ENCODE results near the gene ZNF329. TPM values are rescaled to one million over a fixed set of nuclear protein-coding genes. Genes with fewer than 3 reads are reported as not detected.

ZNF329 gene
- total and polyA plus RNA-seq, 2 of the 13 experiments (the other 11 are each of a cell fraction or from before 2014, with no cell fraction given) = 3.8 to 9.6 TPM

- TF ChIP-seq HNF1A (IDR thresholded peaks at IDR 0.05; ENCODE audit: low read depth) (no peak), HNF1A (CRISPR knock-in tag; IDR thresholded peaks at IDR 0.05; ENCODE audit: borderline replicate concordance) (no peak)
Observed at GRCh38 chr19:58166268-58166667, 15.7 kb upstream of the ZNF329 start (continued).

DNA sequence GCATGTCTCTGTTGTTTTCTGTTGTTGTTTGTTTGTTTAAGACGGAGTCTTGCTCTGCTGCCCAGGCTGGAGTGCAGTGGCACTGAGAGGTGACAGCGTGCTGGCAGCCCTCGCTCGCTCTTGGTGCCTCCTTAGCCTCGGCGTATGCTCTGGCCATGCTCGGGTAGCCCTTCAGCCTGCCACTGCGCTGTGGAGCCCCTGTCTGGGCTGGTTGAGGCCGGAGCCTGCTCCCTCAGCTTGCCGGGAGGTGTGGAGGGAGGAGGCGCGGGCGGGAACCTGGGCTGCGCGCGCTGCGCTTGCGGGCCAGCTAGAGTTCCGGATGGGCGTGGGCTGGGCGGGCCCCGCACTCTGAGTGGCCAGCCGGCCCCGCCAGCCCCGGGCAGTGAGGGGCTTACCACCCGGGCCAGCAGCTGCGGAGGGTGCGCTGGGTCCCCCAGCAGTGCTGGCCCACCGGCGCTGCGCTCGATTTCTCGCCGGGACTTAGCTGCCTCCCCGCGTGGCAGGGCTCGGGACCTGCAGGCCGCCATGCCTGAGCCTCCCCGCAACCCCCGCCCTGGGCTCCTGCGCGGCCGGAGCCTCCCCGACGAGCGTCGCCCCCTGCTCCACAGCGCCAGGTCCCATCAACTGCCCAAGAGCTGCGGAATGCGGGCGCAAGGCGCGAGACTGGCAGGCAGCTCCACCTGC is 6.6 kb upstream of the ZNF329 start:
- intact Hi-C loops (cut with micrococcal nuclease; ENCODE audit: unreplicated experiment) = loop anchor here (10.0 kb wide), 1 partner anchor 332 kb away; no protein-coding TSS in a partner anchor
- no peak overlapping the region for H3K4me2 ChIP-seq (ENCODE audit: low read depth, low read length)
- ChIA-PET CTCF (ENCODE audit: low intra/inter-chr PET ratio, low total read pairs) (no interaction called here), POLR2A (interaction anchor here (1.8 kb wide), 1 partner anchor 241 kb away, joined by 3 read pairs; the partner anchor contains the start of gene ZNF417)
- no TSS peak for BruUV-seq (replicated peaks)
- peaks cover 40% of the 10 kb centered on the region for H3K9me3 ChIP-seq (ENCODE audit: low read length)
- H3K36me3 ChIP-seq (replicated peaks in 1 of 2; ENCODE audit: control insufficient read depth in 1 of 2, insufficient read depth in 2 of 2, low read length in 2 of 2) = no peaks in the 10 kb centered on the region
- in situ Hi-C loops (cut with HindIII; ENCODE audit: extremely low pct_ligation_motif_present, low pct_unique_long_range_greater_than_20kb) = loop anchor here (10.0 kb wide), 3 partner anchors 242 to 582 kb away; partner anchors contain the start of genes ZNF416, ZNF417 and ZNF776
- H3K9ac ChIP-seq (ENCODE audit: insufficient read depth, low read depth, low read length) = no peak overlapping the region
- H2AFZ ChIP-seq (ENCODE audit: low read length) = no peak overlapping the region
- no peak overlapping the region for H3K4me3 ChIP-seq (replicated peaks in 1 of 3; ENCODE audit: insufficient read depth in 1 of 3, low read depth in 2 of 3, low read length in 3 of 3)
- 75% methylated on average over 16 of the region's 53 CpGs for WGBS (ENCODE audit: low lambda C conversion rate)
- no peaks in the 10 kb centered on the region for H3K27me3 ChIP-seq (ENCODE audit: control insufficient read depth in 1 of 2, insufficient read depth in 2 of 2, low read length in 2 of 2)
- DNase-seq (ENCODE audit: low spot score) = no peak
- no peaks in the 10 kb centered on the region for H3K79me2 ChIP-seq (ENCODE audit: insufficient read depth, low read length)
- H4K20me1 ChIP-seq (ENCODE audit: insufficient read depth, low read length) = no peaks in the 10 kb centered on the region
- FAIRE-seq = no peak
- no peak for ATAC-seq
- H3K27ac ChIP-seq (ENCODE audit: extremely low read length, insufficient read depth, low read length) = no peak overlapping the region
- peaks cover 10% of the 10 kb centered on the region for H3K4me1 ChIP-seq (ENCODE audit: insufficient read depth, low read length)
- TF ChIP-seq, protein P1, sequence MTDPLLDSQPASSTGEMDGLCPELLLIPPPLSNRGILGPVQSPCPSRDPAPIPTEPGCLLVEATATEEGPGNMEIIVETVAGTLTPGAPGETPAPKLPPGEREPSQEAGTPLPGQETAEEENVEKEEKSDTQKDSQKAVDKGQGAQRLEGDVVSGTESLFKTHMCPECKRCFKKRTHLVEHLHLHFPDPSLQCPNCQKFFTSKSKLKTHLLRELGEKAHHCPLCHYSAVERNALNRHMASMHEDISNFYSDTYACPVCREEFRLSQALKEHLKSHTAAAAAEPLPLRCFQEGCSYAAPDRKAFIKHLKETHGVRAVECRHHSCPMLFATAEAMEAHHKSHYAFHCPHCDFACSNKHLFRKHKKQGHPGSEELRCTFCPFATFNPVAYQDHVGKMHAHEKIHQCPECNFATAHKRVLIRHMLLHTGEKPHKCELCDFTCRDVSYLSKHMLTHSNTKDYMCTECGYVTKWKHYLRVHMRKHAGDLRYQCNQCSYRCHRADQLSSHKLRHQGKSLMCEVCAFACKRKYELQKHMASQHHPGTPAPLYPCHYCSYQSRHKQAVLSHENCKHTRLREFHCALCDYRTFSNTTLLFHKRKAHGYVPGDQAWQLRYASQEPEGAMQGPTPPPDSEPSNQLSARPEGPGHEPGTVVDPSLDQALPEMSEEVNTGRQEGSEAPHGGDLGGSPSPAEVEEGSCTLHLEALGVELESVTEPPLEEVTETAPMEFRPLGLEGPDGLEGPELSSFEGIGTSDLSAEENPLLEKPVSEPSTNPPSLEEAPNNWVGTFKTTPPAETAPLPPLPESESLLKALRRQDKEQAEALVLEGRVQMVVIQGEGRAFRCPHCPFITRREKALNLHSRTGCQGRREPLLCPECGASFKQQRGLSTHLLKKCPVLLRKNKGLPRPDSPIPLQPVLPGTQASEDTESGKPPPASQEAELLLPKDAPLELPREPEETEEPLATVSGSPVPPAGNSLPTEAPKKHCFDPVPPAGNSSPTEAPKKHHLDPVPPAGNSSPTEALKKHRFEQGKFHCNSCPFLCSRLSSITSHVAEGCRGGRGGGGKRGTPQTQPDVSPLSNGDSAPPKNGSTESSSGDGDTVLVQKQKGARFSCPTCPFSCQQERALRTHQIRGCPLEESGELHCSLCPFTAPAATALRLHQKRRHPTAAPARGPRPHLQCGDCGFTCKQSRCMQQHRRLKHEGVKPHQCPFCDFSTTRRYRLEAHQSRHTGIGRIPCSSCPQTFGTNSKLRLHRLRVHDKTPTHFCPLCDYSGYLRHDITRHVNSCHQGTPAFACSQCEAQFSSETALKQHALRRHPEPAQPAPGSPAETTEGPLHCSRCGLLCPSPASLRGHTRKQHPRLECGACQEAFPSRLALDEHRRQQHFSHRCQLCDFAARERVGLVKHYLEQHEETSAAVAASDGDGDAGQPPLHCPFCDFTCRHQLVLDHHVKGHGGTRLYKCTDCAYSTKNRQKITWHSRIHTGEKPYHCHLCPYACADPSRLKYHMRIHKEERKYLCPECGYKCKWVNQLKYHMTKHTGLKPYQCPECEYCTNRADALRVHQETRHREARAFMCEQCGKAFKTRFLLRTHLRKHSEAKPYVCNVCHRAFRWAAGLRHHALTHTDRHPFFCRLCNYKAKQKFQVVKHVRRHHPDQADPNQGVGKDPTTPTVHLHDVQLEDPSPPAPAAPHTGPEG (CRISPR knock-in tag; IDR thresholded peaks at IDR 0.05) = no peak
- TF ChIP-seq ZNF292 (CRISPR knock-in tag; IDR thresholded peaks at IDR 0.05; ENCODE audit: borderline replicate concordance, low read depth) (no peak), ZNF33B (CRISPR knock-in tag; IDR thresholded peaks at IDR 0.05) (no peak)
